Chondrocyte (in vitro differentiated cells): Measurements from ENCODE around the gene SLC39A9. TPM values are rescaled to one million over a fixed set of nuclear protein-coding genes. Genes with fewer than 3 reads are reported as not detected.
"Not testable (repeated sequence)": the region's sequence is repeated elsewhere in the genome, so short reads cannot be mapped to it uniquely, and the experiment has no call there.

Source experiments
- DNase-seq: peaks from one replicate; pipeline ENCODE4 v3.0.0; 2021; ENCODE audit warnings: mixed read lengths, low spot score
- H3K27ac Mint-ChIP-seq: one replicate; pipeline ENCODE4 v1.8.0; 2021; ENCODE audit warnings: mild to moderate bottlenecking, moderate library complexity, mixed read lengths; ENCODE audit not compliant: unreplicated experiment
- H3K27me3 Mint-ChIP-seq: 2 replicates; pipeline ENCODE4 v1.8.0; 2021; ENCODE audit warnings: low read depth, mixed read lengths
- H3K36me3 Mint-ChIP-seq: 2 replicates; pipeline ENCODE4 v1.8.0; 2021; ENCODE audit warnings: low read depth, mixed read lengths
- H3K4me1 Mint-ChIP-seq: 2 replicates; pipeline ENCODE4 v1.8.0; 2021; ENCODE audit warnings: low read depth, mild to moderate bottlenecking, mixed read lengths
- H3K4me3 Mint-ChIP-seq: one replicate; pipeline ENCODE4 v1.8.0; 2021; ENCODE audit warnings: mild to moderate bottlenecking, moderate library complexity, mixed read lengths; ENCODE audit not compliant: unreplicated experiment
- H3K9me3 Mint-ChIP-seq: 2 replicates; pipeline ENCODE4 v1.8.0; 2021; ENCODE audit warnings: low read depth, mixed read lengths
- CTCF ChIP-seq: fragments of 200-600 bp; sonication (generic); IDR thresholded peaks from 2 replicates; pipeline ENCODE4 v1.5.0; 2021; ENCODE audit warnings: antibody characterized with exemption, mild to moderate bottlenecking, moderate library complexity
- total RNA-seq: library from RNA; stranded (reverse); gene quantifications from 3 replicates; pipeline ENCODE4 v1.2.1, GENCODE V29; 2021

The SLC39A9 gene
- total RNA-seq, 1 donor from 2014 or later, result 78.9 TPM

- Mint-ChIP-seq H3K27me3 (no peaks in the 10 kb centered on the region), H3K4me3 (no peak overlapping the region), H3K27ac (no peak overlapping the region), H3K9me3 (no peaks in the 10 kb centered on the region), H3K36me3 (peaks cover 2% of the 10 kb centered on the region), H3K4me1 (peaks cover 31% of the 10 kb centered on the region)
- no peak for TF ChIP-seq CTCF
- no peak for DNase-seq
Observed at GRCh38 chr14:69404478-69404877, 6.0 kb downstream of the SLC39A9 start.

GRCh38 chr14:69404883-69405282, 6.4 kb downstream of the SLC39A9 start:
- TF ChIP-seq CTCF, result no peak
- DNase-seq, result no peak
- Mint-ChIP-seq H3K27ac (no peak overlapping the region), H3K4me3 (no peak overlapping the region), H3K9me3 (no peaks in the 10 kb centered on the region), H3K27me3 (no peaks in the 10 kb centered on the region), H3K4me1 (peaks cover 26% of the 10 kb centered on the region), H3K36me3 (peaks cover 2% of the 10 kb centered on the region)

- Mint-ChIP-seq H3K9me3 (no peaks in the 10 kb centered on the region), H3K27me3 (no peaks in the 10 kb centered on the region), H3K4me1 (peaks cover 18% of the 10 kb centered on the region), H3K27ac (no peak overlapping the region), H3K4me3 (no peak overlapping the region), H3K36me3 (peaks cover 2% of the 10 kb centered on the region)
- no peak for DNase-seq
- no peak for TF ChIP-seq CTCF
Observed at GRCh38 chr14:69405762-69406161, 7.3 kb downstream of the SLC39A9 start.

GRCh38 chr14:69408331-69408960, 10.0 kb downstream of the SLC39A9 start:
- Mint-ChIP-seq H3K4me1 (no peaks in the 10 kb centered on the region), H3K4me3 (no peak overlapping the region), H3K27me3 (no peaks in the 10 kb centered on the region), H3K27ac (no peak overlapping the region), H3K9me3 (no peaks in the 10 kb centered on the region), H3K36me3 (peaks cover 2% of the 10 kb centered on the region)
- no peak for TF ChIP-seq CTCF
- no peak for DNase-seq

GRCh38 chr14:69413483-69413882, 15.0 kb downstream of the SLC39A9 start:
- Mint-ChIP-seq H3K4me1 (no peaks in the 10 kb centered on the region), H3K27ac (no peak overlapping the region), H3K36me3 (peaks cover 2% of the 10 kb centered on the region), H3K4me3 (no peak overlapping the region), H3K9me3 (peaks cover 6% of the 10 kb centered on the region), H3K27me3 (no peaks in the 10 kb centered on the region)
- TF ChIP-seq CTCF, result no peak
- no peak for DNase-seq

GRCh38 chr14:69416087-69416486, 17.6 kb downstream of the SLC39A9 start:
- peaks cover 22% of the 10 kb centered on the region for H3K4me1 Mint-ChIP-seq
- not testable (repeated sequence) for H3K27me3 Mint-ChIP-seq, H3K4me3 Mint-ChIP-seq, H3K36me3 Mint-ChIP-seq, H3K9me3 Mint-ChIP-seq, DNase-seq, H3K27ac Mint-ChIP-seq
